ENCODE results near the gene KRT6C.

GRCh38 chr12:52441320-52441911 is 32.2 kb downstream of the KRT6C start:
- no peak for TF ChIP-seq CTCF (IDR thresholded peaks at IDR 0.05)
- TF ChIP-seq EP300 (IDR thresholded peaks at IDR 0.05) = no peak

Data from esophagus muscularis mucosa (tissue), 3 donors.